OCI-LY7 (cell line): ENCODE results near the gene CSF2RB. TPM values are rescaled to one million over a fixed set of nuclear protein-coding genes. Genes with fewer than 3 reads are reported as not detected.

Experiments
- BruUV-seq: library from RNA; stranded (reverse); fragments of 400-500 nt; replicated peaks from 2 replicates; lab custom pipeline; 2021; lab: Mats Ljungman, UMichigan
- CTCF ChIA-PET: fragments of 300-600 bp; sonication (Branson Sonifier 250); formaldehyde crosslinking; loops from one replicate; lab custom pipeline; 2022; ENCODE audit warnings: antibody characterized with exemption; ENCODE audit not compliant: unreplicated experiment; lab: Charles Lee
- POLR2A ChIA-PET: fragments of 300-600 bp; sonication (Branson Sonifier 250); formaldehyde crosslinking; loops from one replicate; lab custom pipeline; 2022; ENCODE audit warnings: antibody characterized with exemption; lab: Charles Lee
- DNase-seq: peaks from one replicate; pipeline ENCODE4 v3.0.0-alpha.2; 2015; ENCODE audit warnings: low spot score
- H2AFZ ChIP-seq: fragments of 200-600 bp; sonication (generic), shearing (Covaris generic); 2 replicates; pipeline ENCODE4 v1.6.1; 2014; ENCODE audit warnings: mild to moderate bottlenecking, antibody characterized with exemption, low read length, moderate library complexity
- H3K27ac ChIP-seq: fragments of 200-600 bp; sonication (generic); 2 replicates; pipeline ENCODE4 v1.5.1; 2014; ENCODE audit warnings: mixed run types, low read depth, mild to moderate bottlenecking, moderate library complexity, low read length, inconsistent platforms; ENCODE audit not compliant: poor library complexity, severe bottlenecking
- H3K36me3 ChIP-seq: fragments of 200-600 bp; sonication (generic); 2 replicates; pipeline ENCODE4 v1.6.1; 2014; ENCODE audit warnings: mild to moderate bottlenecking, antibody characterized with exemption, low read length, moderate library complexity, mixed read lengths; ENCODE audit not compliant: insufficient read depth
- H3K4me1 ChIP-seq: fragments of 200-600 bp; sonication (generic); 2 replicates; pipeline ENCODE4 v1.5.1; 2014; ENCODE audit warnings: mild to moderate bottlenecking, low read length; ENCODE audit not compliant: insufficient read depth, poor library complexity, severe bottlenecking
- H3K4me2 ChIP-seq: fragments of 200-600 bp; sonication (generic); 2 replicates; pipeline ENCODE4 v1.6.1; 2014; ENCODE audit warnings: mild to moderate bottlenecking, low read length
- H3K4me3 ChIP-seq: fragments of 200-600 bp; sonication (generic); 2 replicates; pipeline ENCODE4 v1.5.1; 2014; ENCODE audit warnings: mild to moderate bottlenecking, low read depth, low read length; ENCODE audit not compliant: poor library complexity, severe bottlenecking
- H3K79me2 ChIP-seq: fragments of 200-600 bp; sonication (generic); 2 replicates; pipeline ENCODE4 v1.6.1; 2016; ENCODE audit warnings: low read depth, mild to moderate bottlenecking, low read length, moderate library complexity, mixed read lengths; ENCODE audit not compliant: insufficient read depth
- H3K9me2 ChIP-seq: fragments of 200-600 bp; sonication (generic); 2 replicates; pipeline ENCODE4 v1.6.1; 2016; ENCODE audit warnings: mild to moderate bottlenecking, low read length, mixed read lengths; ENCODE audit not compliant: insufficient read depth
- H3K9me3 ChIP-seq: fragments of 200-600 bp; sonication (generic); 2 replicates; pipeline ENCODE4 v1.6.1; 2014; ENCODE audit warnings: mild to moderate bottlenecking, mixed run types, low read length, mixed read lengths
- H4K20me1 ChIP-seq: fragments of 200-600 bp; sonication (generic); 2 replicates; pipeline ENCODE4 v1.6.1; 2014; ENCODE audit warnings: mild to moderate bottlenecking, antibody characterized with exemption, low read length, moderate library complexity, mixed read lengths; ENCODE audit not compliant: insufficient read depth
- EZH2phosphoT487 ChIP-seq: fragments of 200-600 bp; sonication (generic); IDR thresholded peaks from 2 replicates; pipeline ENCODE4 v1.6.1; 2018; ENCODE audit warnings: low read depth, borderline replicate concordance, mild to moderate bottlenecking, mixed run types, antibody characterized with exemption, low read length, moderate library complexity, mixed read lengths
- intact Hi-C: fragments of 100-400 bp; cut with micrococcal nuclease; formaldehyde crosslinking; loops from one replicate; pipeline ENCODE4 v1.10.0; 2022; ENCODE audit not compliant: unreplicated experiment
- total RNA-seq, 2 experiments: library from RNA; depleted of rRNA in 1 of 2; stranded (reverse); fragments of >200 nt in 1 of 2; shearing (Covaris generic) in 1 of 2; gene quantifications; 2 replicates each; pipeline ENCODE4 v1.2.3, GENCODE V29; 2014 to 2022
- TF ChIP-seq, protein P1 (sequence below): fragments of 200-600 bp; sonication (generic); conservative IDR thresholded peaks from 2 replicates; pipeline ENCODE4 v1.5.1; 2014; ENCODE audit warnings: mild to moderate bottlenecking, antibody characterized with exemption, low read length, moderate library complexity, mixed read lengths

CSF2RB gene
- total RNA-seq, 2 experiments from 2014 or later: 6.2 to 23.4 TPM

DNA sequence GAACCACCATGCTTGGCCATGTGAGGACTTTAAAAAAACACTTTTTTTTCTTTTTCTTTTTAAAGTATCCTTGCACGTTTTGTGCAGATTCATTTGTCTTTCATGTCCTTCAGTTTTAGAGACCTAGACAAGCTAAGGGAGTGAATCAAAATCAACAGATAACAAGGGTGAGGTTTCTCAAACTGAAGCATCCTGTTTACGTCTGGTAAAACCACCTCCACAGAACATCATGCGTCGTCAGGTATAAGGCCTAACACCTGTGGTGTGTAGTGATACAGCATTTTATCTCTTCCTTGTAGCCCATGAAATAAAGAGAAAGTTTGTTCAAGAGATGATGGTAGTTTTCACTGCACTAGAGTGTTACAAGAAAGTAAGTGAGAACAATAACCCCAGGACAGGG is 26.3 kb upstream of the CSF2RB start:
- no peaks in the 10 kb centered on the region for H3K36me3 ChIP-seq
- no TSS peak for BruUV-seq
- ChIA-PET CTCF (no interaction called here), POLR2A (no interaction called here)
- TF ChIP-seq EZH2phosphoT487: no peak
- TF ChIP-seq, protein P1, sequence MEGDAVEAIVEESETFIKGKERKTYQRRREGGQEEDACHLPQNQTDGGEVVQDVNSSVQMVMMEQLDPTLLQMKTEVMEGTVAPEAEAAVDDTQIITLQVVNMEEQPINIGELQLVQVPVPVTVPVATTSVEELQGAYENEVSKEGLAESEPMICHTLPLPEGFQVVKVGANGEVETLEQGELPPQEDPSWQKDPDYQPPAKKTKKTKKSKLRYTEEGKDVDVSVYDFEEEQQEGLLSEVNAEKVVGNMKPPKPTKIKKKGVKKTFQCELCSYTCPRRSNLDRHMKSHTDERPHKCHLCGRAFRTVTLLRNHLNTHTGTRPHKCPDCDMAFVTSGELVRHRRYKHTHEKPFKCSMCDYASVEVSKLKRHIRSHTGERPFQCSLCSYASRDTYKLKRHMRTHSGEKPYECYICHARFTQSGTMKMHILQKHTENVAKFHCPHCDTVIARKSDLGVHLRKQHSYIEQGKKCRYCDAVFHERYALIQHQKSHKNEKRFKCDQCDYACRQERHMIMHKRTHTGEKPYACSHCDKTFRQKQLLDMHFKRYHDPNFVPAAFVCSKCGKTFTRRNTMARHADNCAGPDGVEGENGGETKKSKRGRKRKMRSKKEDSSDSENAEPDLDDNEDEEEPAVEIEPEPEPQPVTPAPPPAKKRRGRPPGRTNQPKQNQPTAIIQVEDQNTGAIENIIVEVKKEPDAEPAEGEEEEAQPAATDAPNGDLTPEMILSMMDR: no peak
- H2AFZ ChIP-seq: no peak overlapping the region
- no peak overlapping the region for H3K4me2 ChIP-seq
- H3K9me2 ChIP-seq: no peaks in the 10 kb centered on the region
- H3K4me3 ChIP-seq: no peak overlapping the region
- H3K4me1 ChIP-seq: no peaks in the 10 kb centered on the region
- H4K20me1 ChIP-seq: no peaks in the 10 kb centered on the region
- intact Hi-C loops: no loop called here
- 0 out of 2 replicates have a peak, but pooled peaks cover 4% of the 10 kb centered on the region for H3K9me3 ChIP-seq
- DNase-seq: no peak
- no peak overlapping the region for H3K27ac ChIP-seq
- no peaks in the 10 kb centered on the region for H3K79me2 ChIP-seq

DNA sequence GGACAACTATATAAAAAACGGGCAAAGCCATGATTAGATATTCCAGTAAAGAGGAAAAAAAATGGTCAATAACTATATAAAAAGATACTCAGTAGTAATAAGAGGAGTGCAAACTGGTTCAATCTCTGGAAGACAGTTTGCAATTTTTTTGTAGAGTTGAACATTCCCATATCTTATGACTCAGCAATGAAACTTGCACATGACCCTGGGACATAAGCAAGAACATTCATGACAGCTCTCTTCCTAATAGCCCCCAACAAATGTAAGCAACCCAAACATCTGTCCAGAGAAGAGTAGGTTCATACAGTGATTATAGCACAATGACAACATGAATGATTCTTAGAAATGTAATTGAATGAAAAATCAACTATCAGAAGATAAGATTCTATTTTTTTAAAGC is 21.8 kb upstream of the CSF2RB start:
- H3K79me2 ChIP-seq: no peaks in the 10 kb centered on the region
- no peaks in the 10 kb centered on the region for H3K9me2 ChIP-seq
- H3K4me1 ChIP-seq: no peaks in the 10 kb centered on the region
- no peak overlapping the region for H3K27ac ChIP-seq
- no peak for DNase-seq
- no TSS peak for BruUV-seq
- no peaks in the 10 kb centered on the region for H4K20me1 ChIP-seq
- TF ChIP-seq, protein P1: no peak
- no peak for TF ChIP-seq EZH2phosphoT487
- no peak overlapping the region for H3K4me2 ChIP-seq
- H3K9me3 ChIP-seq: no peaks in the 10 kb centered on the region
- CTCF ChIA-PET: no interaction called here
- no peak overlapping the region for H3K4me3 ChIP-seq
- H3K36me3 ChIP-seq: no peaks in the 10 kb centered on the region
- no peak overlapping the region for H2AFZ ChIP-seq
- POLR2A ChIA-PET: interaction anchor here (0.7 kb wide), 1 partner anchor 9 kb away, joined by 4 read pairs; no protein-coding TSS in a partner anchor
- intact Hi-C loops: no loop called here

DNA sequence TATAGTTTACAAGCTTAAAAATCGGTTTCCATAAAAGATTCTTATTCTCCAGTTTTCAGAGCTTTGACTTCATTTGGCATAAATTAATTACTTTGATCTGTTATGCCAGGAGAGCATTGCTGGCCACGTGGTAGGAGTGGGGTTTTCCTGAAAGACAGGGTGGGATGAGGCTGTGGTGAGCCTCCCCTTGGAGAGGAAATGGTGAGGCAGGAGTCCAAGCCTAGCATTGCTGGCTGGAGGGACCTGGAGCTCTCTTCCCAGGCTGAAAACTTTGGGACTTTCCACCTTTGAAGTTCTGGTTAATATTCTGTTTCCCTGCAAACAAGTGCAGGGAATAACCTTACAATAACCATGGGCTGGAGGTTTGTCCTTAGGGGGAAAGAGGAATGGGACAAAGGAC is 21.1 kb upstream of the CSF2RB start:
- Histone ChIP-seq H3K36me3 (no peaks in the 10 kb centered on the region), H2AFZ (no peak overlapping the region), H3K4me2 (no peak overlapping the region), H3K27ac (no peak overlapping the region), H3K9me2 (no peaks in the 10 kb centered on the region), H3K9me3 (no peaks in the 10 kb centered on the region), H3K4me3 (no peak overlapping the region), H3K79me2 (no peaks in the 10 kb centered on the region), H3K4me1 (no peaks in the 10 kb centered on the region), H4K20me1 (no peaks in the 10 kb centered on the region)
- BruUV-seq: no TSS peak
- ChIA-PET POLR2A (interaction anchor here (0.7 kb wide), 1 partner anchor 9 kb away, joined by 4 read pairs; no protein-coding TSS in a partner anchor), CTCF (no interaction called here)
- intact Hi-C loops: no loop called here
- TF ChIP-seq, protein P1: no peak
- no peak for TF ChIP-seq EZH2phosphoT487
- no peak for DNase-seq
